NCI-H82 treated with DMSO at 0.1 percent for 48 hours (cell line): ENCODE results near the gene TOP3B.
"Not testable (repeated sequence)": the region's sequence is repeated elsewhere in the genome, so short reads cannot be mapped to it uniquely, and the experiment has no call there.

Experiments used
- DNase-seq: peaks from one replicate; lab custom pipeline; 2025; ENCODE audit not compliant: unreplicated experiment; lab: John Stamatoyannopoulos, UW

The TOP3B gene

DNA sequence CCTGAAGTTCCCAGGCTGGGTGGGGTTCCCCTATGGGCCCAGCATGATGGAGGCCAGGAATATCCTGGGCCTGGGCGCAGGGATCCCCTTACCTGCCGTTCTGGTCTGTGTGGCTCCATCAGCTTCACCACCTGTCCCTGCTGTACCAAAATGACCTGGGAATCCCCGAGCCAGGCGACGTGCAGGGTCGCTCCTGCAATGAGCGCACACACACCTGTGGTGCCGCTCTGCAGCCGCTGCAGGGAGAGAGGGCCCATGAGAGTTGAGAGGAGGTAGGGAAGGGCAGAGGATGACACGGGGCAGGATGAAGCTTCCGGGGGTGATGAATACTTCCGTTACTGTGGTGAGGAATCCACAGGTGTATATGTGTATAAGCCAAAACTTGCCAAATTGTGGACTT lies 51.5 kb downstream of the TOP3B start:
- no peak for DNase-seq

DNA sequence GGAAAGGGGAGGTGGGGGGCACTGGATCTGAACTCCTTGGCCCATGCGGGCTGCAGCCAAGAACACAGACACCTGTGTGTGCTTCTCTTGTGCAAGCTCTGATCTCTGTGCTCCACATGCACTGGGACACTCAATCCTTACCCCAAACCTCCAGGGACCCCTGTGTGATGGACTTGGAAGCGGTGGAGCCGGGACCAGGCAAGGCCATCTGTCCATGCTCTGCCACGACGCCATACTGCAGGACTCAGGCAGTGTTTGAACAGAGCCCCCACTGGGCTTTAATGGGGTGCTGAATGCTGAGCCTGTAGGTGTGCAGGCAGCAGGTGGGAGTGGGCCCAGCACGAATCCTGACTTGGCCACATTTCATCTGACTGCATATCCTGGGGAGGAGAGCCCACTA lies 53.3 kb downstream of the TOP3B start:
- DNase-seq: no peak

DNA sequence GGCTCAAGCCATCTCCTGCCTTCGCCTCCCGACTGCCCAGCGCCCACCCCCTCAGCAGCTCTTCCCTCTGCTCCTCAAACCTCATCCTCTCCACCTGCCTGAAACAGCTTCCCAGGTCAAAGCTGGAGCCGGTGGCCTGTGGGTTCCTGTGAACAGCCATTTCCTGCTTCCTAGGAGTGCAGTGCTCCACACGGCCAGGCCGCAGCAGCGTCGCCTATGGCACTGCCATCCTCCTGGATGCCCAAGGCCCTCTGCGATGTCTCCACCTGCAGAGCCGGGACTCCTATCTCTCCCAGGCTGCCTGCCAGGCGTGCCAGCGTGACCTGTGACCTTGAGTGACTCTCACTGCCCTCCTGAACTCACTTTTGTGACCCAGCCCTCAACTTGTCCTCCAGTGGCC lies 54.5 kb downstream of the TOP3B start:
- no peak for DNase-seq

GRCh38 chr22:21927174-21927823 lies 55.3 kb downstream of the TOP3B start:
- DNase-seq: no peak

DNA sequence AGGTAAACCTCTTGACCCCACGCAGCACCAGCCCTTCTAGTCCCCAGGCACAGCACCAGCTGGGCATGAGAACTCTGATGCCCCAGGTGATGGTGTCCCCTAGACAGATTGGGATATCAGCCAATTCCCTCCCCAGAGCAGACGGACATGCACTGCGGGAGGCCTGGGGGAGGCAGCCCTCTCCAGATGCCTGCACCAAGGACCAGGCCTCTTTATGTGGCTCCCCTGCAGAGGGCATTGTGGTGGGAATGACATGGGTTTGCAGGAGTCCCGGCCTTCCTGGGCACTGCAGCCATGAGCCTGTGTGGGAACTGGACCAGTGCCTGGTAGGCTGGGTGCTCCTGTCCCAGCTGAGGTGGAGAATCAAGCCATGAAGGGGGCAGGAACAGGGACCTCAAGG lies 55.9 kb downstream of the TOP3B start:
- no peak for DNase-seq

DNA sequence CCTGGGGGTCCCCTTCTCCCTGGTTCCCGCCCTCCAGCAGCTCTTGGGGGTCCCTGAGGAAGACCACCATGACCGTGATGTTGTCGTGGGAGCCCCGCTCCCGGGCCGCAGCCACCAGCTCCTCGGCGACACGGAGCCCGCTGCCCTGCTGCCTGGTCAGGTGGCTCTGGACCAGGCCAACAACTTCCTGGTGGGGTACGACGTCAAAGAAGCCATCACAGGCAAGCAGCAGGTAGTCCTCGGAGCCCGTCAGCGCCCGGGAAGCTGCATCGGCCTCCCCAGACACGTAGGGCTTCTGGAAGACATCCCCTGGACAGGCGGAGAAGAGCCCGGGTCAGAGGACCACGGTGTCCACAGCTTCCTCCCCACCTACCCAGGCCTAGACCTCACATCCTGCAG lies 59.4 kb downstream of the TOP3B start:
- DNase-seq: no peak

GRCh38 chr22:21922370-21923162 lies 60.0 kb downstream of the TOP3B start:
- no peak for DNase-seq

DNA sequence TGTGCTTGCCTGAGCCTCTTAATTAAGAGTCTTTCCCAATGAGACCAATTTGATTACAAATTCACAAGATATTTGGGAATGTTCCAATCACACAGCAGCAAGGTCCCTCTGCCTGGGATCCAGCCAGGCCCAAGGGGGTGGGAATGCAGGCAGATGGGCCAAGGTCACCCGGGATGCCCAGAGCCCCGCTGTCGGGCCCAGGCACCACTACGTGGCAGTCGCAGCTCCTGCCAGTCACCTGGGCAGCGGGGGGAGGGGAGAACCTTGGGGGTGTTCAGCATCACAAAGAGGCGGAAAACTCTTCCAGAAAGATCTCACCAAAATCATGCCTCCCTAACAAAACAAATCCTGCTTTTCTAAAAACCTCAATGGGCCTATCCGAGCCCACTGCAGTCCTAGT lies 60.9 kb downstream of the TOP3B start:
- no peak for DNase-seq

GRCh38 chr22:21921184-21921721 lies 61.3 kb downstream of the TOP3B start:
- no peak for DNase-seq

- DNase-seq: no peak
Measured at GRCh38 chr22:21920341-21921183, 62.0 kb downstream of the TOP3B start.

- DNase-seq: no peak
Measured at GRCh38 chr22:21919526-21920307, 62.9 kb downstream of the TOP3B start.

DNA sequence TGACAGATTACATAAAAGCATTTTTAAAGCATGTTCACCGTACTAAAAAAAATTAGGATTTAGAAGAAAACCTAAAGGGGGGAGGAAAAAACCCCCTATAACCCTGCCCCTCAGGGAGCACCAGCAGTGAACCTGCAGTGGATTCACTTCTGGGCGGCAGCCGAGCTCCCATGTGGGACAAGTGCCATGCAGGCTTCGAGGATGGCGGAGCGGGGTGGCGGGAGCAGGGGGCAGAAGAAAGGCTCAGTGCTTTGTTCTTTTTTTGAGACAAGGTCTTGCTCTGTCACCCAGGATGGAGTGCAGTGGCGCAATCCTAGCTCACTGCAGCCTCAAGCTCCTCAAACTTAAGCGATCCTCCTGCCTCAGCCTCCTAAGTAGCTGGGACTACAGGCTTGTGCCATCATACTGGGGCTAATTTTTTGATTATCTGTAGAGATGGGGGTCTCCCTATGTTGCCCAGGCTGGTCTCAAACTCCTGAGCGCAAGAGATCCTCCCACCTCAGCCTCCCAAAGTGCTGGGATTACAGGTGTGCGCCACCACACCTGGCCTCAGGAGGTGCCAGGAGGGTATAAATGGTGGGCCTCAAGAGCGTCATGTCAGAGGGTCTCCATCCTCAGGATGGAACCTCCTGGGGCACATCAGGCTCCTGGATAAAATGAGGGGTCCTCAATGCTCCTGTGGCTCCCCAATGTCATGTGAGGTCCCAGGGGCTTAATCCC lies 64.0 kb downstream of the TOP3B start:
- DNase-seq: no peak

GRCh38 chr22:21917959-21918261 lies 64.7 kb downstream of the TOP3B start:
- DNase-seq: no peak

DNA sequence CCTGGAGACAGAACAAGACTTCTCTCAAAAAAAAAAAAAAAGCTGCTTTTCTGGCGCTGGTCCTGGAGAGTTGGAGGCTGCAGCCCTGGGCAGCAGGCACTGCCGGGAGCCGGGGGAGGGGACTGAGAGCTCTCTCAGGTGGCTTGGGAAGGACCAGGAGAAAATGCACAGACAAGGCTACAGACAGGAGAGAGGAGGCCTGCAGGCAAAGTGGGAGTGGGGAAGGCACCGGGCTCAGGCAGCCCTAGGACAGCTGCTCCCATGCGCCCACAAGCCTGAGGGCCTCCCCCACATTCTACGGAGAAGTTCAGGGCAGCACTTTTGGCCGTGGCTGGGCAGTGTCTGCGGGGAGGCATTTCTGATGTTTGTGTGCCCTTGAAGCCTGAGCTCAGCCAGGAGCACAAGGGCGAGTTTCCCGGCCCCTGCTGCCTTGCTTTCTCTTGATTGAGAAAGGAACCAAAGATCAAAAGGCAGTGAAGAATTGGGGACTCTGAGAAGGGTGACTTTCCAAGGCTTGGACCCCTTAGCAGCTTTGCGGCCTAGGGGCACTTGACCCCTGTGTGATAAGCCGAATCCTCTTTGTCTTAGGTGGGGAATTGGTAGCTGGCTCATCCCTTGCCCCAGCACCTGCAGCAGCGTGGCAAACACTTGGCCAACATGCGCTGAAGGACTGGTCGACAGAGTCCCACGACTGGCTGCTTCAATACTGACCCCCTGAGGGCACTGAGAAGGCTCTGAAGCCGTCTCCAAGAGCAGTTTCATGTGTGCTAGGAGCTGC lies 65.2 kb downstream of the TOP3B start:
- DNase-seq: no peak

- DNase-seq: no peak
Measured at GRCh38 chr22:21916309-21916918, 66.2 kb downstream of the TOP3B start.

GRCh38 chr22:21915624-21916308 lies 66.8 kb downstream of the TOP3B start:
- DNase-seq: no peak

DNA sequence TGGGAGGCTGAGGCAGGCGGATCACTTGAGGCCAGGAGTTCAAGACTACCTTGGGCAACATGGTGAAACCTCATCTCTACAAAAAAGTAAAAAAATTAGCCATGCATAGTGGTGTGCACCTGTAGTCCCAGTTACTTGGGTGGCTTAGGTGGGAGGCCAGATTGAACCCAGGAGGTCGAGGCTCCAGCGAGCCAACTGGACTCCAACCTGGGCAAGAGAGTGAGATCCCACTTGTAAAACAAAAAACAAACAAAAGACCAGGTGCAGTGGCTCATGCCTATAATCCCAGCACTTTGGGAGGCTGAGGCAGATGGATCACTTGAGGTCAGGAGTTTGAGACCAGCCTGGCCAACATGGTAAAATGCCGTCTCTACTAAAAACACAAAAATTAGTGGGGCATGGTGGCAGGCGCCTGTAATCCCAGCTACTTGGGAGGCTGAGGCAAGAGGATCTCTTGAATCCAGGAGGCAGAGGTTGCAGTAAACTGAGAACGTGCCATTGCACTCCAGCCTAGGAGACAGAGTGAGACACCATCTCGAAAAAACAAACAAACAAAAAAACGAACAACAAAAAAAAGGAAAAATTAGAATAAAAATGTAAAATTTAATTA lies 68.4 kb downstream of the TOP3B start:
- not testable (repeated sequence) for DNase-seq

DNA sequence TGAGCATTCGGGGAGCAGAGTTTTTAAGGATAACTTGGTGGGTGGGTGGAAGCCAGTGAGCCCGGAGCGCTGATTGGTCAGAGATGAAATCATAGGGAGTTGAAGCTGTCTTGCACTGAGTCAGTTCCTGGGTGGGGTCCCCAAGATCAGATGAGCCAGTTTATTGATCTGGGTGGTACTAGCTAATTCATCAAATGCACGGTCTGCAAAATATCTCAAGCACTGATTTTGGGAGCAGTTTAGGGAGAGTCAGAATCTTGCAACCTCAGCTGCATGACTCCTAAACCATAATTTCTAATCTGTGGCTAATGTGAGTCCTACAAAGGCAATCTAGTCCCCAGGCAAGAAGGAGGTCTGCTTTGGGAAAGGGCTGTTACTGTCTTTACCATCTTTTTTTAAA lies 72.2 kb downstream of the TOP3B start:
- not testable (repeated sequence) for DNase-seq
